ENCODE data around the gene PCNX3. TPM values are rescaled to one million over a fixed set of nuclear protein-coding genes. Genes with fewer than 3 reads are reported as not detected.

PCNX3 gene
- total RNA-seq, 1 donor from 2014 or later, result 59.5 TPM

- TF ChIP-seq CTCF (IDR thresholded peaks at IDR 0.05; ENCODE audit: unreplicated experiment), result no peak
- Mint-ChIP-seq H3K27ac (no peak overlapping the region), H3K4me3 (ENCODE audit: low read depth) (no peak overlapping the region), H3K4me1 (ENCODE audit: low read depth) (no peaks in the 10 kb centered on the region), H3K9me3 (ENCODE audit: low read depth) (no peaks in the 10 kb centered on the region), H3K36me3 (ENCODE audit: insufficient read depth) (peaks cover 4% of the 10 kb centered on the region), H3K27me3 (peaks cover 36% of the 10 kb centered on the region)
- DNase-seq (ENCODE audit: low spot score, unreplicated experiment), result no peak
Observed at GRCh38 chr11:65595131-65595530, 20.4 kb upstream of the PCNX3 start.

GRCh38 chr11:65595543-65596281 is 19.9 kb upstream of the PCNX3 start, which contains the start of gene KCNK7:
KCNK7 (minus strand) TSS chr11:65595800; CDS start chr11:65595772, 28 bp downstream.
- H3K27ac Mint-ChIP-seq, result no peak within 1 kb of the TSS

GRCh38 chr11:65596520-65596919 is 19.1 kb upstream of the PCNX3 start:
- H3K27me3 Mint-ChIP-seq, result peaks cover 25% of the 10 kb centered on the region
- H3K4me3 Mint-ChIP-seq (ENCODE audit: low read depth), result no peak overlapping the region
- H3K4me1 Mint-ChIP-seq (ENCODE audit: low read depth), result no peaks in the 10 kb centered on the region
- TF ChIP-seq CTCF (IDR thresholded peaks at IDR 0.05; ENCODE audit: unreplicated experiment), result no peak
- no peaks in the 10 kb centered on the region for H3K9me3 Mint-ChIP-seq (ENCODE audit: low read depth)
- H3K36me3 Mint-ChIP-seq (ENCODE audit: insufficient read depth), result peaks cover 2% of the 10 kb centered on the region
- H3K27ac Mint-ChIP-seq, result no peak overlapping the region
- no peak for DNase-seq (ENCODE audit: low spot score, unreplicated experiment)

More at GRCh38 chr11:65595543-65596281, 19.9 kb upstream of the PCNX3 start, which contains the start of gene KCNK7:
- H3K4me3 Mint-ChIP-seq (ENCODE audit: low read depth), result no peak within 1 kb of the TSS
- no peak for DNase-seq (ENCODE audit: low spot score, unreplicated experiment)
- no peak for TF ChIP-seq CTCF (IDR thresholded peaks at IDR 0.05; ENCODE audit: unreplicated experiment)
- no peaks in the 10 kb centered on the region for H3K9me3 Mint-ChIP-seq (ENCODE audit: low read depth)
- no peaks in the 10 kb centered on the region for H3K4me1 Mint-ChIP-seq (ENCODE audit: low read depth)
- peaks cover 2% of the 10 kb centered on the region for H3K36me3 Mint-ChIP-seq (ENCODE audit: insufficient read depth)
- H3K27me3 Mint-ChIP-seq, result peaks cover 31% of the 10 kb centered on the region

- no peaks in the 10 kb centered on the region for H3K4me1 Mint-ChIP-seq (ENCODE audit: low read depth)
- H3K36me3 Mint-ChIP-seq (ENCODE audit: insufficient read depth), result peaks cover 3% of the 10 kb centered on the region
- no peak overlapping the region for H3K4me3 Mint-ChIP-seq (ENCODE audit: low read depth)
- H3K27me3 Mint-ChIP-seq, result peaks cover 13% of the 10 kb centered on the region
- TF ChIP-seq CTCF (IDR thresholded peaks at IDR 0.05; ENCODE audit: unreplicated experiment), result no peak
- no peaks in the 10 kb centered on the region for H3K9me3 Mint-ChIP-seq (ENCODE audit: low read depth)
- no peak overlapping the region for H3K27ac Mint-ChIP-seq
- no peak for DNase-seq (ENCODE audit: low spot score, unreplicated experiment)
Observed at GRCh38 chr11:65598258-65598699, 17.3 kb upstream of the PCNX3 start.

GRCh38 chr11:65599216-65599954 is 16.2 kb upstream of the PCNX3 start:
- H3K9me3 Mint-ChIP-seq (ENCODE audit: low read depth), result no peaks in the 10 kb centered on the region
- H3K36me3 Mint-ChIP-seq (ENCODE audit: insufficient read depth), result peaks cover 8% of the 10 kb centered on the region
- H3K27me3 Mint-ChIP-seq, result peaks cover 4% of the 10 kb centered on the region
- H3K4me1 Mint-ChIP-seq (ENCODE audit: low read depth), result no peaks in the 10 kb centered on the region
- H3K4me3 Mint-ChIP-seq (ENCODE audit: low read depth), result no peak overlapping the region
- H3K27ac Mint-ChIP-seq, result no peak overlapping the region
- no peak for TF ChIP-seq CTCF (IDR thresholded peaks at IDR 0.05; ENCODE audit: unreplicated experiment)
- DNase-seq (ENCODE audit: low spot score, unreplicated experiment), result no peak
